Measurements from ENCODE around the gene HDAC7.
"Not testable (repeated sequence)": the region's sequence is repeated elsewhere in the genome, so short reads cannot be mapped to it uniquely, and the experiment has no call there.

HDAC7 gene

GRCh38 chr12:47828008-47828975 is 8.6 kb upstream of the HDAC7 start:
- DNase-seq = no peak

DNA sequence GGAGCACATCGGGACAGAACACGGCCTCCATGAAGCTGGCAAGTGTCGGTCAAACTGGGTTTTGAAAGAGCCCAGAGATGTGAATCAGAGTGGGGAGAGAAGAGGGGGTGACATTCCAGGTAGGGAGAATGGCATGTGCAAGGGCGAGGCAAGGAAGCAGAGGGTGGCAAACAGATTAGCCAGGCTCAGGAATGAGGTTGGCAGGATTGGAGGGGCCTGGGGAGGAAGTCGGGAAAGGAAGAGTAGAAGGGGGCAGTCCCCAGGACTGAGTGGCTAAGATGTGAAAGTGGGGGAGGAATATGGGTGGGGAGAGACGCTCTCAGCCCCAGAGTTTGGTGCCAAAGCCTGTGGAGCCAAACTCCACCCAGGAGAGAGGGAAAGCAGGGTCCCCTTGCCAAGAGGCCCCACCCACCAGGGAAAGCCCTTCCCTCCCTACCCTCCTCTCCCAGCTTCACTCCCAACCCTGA is 5.5 kb upstream of the HDAC7 start:
- DNase-seq = no peak

GRCh38 chr12:47824635-47825034 is 4.9 kb upstream of the HDAC7 start:
- DNase-seq = no peak

DNA sequence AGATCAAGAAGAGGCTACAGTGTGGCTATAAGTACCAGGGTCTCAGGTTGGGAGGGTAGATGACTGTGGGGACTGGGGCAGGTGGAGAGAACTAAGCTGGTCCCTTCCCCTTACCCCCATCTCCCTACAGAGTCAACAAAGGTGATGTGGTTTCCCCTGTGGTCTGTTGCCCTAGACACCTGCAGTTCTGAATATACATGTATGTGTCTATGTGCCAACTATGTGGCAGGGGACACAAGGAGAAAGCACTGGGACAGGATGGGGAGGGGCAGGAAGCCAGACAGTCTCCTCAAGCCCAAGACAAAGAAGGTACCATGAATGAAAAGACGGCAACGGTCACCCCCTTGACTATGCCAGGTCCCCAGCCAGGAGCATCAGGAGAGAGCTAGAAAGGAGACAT is 4.5 kb upstream of the HDAC7 start:
- DNase-seq = no peak

- no peak for DNase-seq
Measured at GRCh38 chr12:47823422-47824086, 3.9 kb upstream of the HDAC7 start.

DNA sequence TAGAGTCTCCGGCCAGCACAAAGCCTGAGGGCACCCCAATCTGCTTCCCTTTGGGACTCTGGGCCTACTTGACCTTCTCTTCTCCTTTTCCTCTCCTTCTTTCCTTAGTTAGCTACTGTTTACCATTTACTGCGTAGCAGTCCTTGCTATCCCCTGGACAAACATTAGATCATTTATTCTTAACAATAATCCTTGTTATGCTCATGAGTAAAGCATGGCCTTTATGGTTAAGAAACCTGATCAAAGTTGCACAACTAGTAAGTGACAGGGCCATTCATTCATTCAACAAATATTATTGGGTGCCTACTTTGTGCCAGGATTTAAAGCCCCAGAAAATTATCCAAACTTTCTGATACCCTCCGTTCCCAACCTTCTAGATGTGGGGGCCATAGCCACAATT is 3.2 kb upstream of the HDAC7 start:
- DNase-seq = no peak

DNA sequence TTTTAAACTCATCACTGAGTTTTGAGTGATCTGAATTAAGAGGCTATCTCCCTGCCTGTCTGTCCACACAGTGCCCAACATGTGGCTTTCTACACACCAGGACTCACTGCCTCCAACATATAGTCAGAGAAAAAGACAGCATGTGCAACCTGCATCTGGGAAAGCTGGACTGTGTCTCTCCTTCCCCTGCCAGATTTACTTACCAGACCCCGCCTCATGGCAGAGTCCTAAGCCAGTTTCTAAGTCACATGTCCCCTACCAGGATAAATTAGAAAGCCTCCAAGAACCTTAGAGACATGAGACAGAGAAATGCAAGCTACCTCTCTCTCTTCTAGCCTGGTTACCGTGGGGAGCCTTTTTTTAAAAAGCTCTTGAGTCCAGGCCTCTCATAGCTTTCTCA is 2.7 kb upstream of the HDAC7 start:
- DNase-seq = no peak

DNA sequence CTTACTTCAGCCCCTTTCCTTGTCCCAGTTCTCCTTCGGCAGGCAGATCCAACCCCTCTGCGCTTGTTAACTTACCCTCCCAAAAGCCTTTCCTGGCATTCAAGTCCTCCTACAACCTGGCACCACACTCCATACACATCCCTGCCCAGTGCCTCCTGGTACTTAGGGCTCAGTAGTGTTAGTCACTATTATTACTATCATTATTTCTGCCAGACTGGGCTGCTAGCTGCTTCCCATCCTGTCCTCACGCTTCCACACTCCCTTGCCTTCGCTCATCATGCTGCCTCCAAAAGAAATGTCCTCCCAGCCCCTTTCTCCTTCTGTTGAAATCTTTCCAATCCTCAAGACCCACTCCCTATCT is 1.6 kb upstream of the HDAC7 start:
- no peak for DNase-seq

GRCh38 chr12:47820631-47821345 is 1.1 kb upstream of the HDAC7 start:
- DNase-seq = no peak

DNA sequence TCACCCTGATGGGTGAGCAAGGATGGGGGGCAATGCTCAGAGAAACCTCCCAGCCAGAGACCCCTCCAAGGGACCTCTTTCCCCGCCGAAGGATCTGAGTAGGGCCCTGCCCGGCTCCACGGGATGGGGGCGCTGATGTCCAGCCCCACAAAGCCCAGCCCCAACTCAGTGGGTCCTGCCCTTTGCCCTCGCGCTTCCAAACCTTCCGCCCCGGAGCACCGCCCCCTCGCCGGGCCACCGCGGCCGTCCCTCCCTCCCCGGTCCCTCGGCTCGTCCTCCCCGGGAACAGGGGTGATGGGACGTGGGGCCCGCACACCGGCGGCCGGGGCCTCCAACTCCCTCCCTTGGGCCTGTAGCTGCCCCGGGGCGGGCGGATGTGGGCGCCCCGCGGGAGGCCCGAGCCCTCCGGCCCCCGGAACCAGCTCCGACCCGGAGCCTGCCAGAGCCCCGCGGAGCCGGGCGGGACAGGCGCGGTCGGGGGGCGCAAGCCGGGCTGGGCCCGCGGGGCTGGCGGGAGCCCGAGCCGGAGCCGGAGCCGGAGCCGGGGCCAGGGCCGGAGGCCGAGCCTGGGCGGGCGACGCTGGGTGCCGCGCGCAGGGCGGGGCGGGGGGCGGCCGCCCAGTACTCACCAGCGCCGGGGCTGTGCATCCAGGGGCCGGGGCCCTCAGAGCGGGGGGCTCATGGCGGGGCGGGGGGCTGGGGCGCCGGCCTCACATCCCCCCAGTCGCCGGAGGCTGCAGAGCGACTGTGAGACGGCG is 386 bp downstream of the HDAC7 start:
- peak in 1 of 4 experiments; percentile 43 for DNase-seq

DNA sequence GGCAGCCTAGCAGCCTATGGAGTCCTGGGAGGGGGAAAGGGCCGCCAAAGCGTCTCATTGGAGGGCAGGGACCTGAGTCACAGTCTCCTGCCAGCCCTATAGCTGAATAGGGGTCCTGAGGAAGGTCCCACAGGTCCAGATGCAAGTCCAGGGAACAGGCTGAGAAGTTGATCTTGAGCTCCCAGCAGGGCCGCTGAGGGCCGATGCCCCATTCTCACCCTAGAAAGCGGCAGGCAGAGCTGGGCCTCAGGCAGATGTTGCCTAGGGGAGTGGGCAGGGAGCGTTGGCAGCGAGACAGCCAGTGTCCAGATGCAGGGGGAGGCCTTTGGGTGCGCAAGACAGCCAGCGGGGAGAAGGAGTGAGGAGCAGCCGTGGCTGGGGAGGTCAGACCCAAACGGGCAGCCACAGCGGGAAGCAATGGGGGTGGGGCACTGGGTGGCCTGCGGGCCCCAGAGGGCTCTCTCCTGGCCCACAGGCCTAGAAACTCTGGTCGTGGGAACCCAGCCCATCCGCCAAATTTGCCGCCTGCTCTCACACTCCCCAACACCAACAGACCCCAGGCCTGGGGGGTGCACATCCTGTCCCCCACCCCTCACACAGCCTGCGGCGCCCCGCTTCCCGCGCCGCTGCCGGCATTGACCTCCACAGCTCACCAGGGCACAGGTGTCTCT is 1.1 kb downstream of the HDAC7 start:
- DNase-seq = peak in 1 of 4 experiments; percentile 43

DNA sequence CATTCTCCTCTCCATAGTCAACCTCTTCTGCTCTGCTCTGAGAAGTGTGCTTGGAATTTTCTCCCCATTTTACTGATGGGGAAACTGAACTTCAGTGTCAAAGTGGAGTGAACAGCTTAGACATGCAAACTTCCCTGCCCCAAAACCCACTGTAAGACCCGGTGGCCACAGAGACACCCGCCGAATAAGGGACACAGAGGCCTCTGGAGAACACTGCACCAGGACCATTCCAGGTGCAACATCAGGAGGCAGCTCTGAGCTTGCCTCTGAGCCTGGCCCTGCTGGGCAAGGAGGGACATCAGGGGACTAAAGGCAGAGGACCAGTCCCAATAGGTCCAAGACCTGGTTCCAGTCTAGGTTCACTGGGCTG is 1.7 kb downstream of the HDAC7 start:
- no peak for DNase-seq

- no peak for DNase-seq
Measured at GRCh38 chr12:47817272-47818006, 2.3 kb downstream of the HDAC7 start.

DNA sequence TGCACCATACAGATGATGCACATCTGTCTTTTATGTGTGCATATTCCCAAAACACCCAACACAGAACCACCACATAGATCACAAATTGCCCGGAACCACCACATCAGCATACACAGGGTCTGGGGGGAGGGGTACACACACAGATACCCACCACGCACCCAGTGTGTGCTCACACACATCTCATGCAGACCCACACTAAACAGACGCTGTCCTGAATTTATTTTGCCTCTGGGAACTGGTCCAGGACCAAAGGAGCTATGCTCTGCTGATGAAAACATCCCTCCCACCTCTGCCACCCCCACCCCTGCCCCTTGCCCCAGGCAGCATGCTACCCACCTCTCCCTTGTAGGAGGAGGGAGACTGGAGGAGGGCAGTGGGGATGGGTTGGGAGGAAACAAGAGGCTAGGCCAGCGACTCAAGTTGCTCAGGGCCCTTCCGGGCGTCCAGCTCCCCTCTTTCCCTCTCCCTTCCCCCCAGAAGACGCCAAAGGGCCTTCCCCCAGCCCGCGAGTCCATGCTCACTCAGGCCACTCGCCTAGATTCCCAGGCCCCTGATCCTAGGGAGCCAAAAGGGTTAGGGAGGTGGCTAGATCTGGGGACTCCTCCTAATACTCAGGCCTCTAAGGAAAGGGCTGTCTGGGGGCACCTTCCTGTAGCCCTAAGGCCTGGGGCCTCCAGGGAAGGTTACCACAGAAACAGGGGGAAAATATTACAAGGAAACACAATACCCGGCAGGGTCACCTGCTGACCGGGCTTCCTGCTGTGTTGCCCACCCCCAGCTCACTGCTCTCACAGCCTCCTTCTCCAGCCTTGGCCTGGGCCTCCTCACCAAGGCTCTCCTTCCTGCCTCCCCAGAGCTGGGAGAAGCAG is 3.1 kb downstream of the HDAC7 start:
- DNase-seq = no peak

DNA sequence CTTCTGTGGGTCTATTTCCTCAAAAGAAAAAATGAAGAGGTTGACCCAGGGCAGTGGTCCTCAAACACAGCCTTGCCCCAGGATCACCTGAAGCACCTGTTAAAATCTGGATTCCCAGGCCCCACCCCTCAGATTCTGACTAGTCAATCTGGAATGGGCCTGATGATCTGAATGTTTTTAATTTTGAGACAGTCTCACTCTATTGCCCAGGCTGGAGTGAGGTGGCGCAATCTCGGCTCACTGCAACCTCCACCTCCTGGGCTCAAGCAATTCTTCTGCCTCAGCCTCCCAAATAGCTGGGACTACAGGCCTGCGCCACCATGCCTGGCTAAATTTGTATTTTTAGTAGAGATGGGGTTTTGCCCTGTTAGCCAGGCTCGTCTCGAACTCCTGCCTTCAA is 4.3 kb downstream of the HDAC7 start:
- not testable (repeated sequence) for DNase-seq

DNA sequence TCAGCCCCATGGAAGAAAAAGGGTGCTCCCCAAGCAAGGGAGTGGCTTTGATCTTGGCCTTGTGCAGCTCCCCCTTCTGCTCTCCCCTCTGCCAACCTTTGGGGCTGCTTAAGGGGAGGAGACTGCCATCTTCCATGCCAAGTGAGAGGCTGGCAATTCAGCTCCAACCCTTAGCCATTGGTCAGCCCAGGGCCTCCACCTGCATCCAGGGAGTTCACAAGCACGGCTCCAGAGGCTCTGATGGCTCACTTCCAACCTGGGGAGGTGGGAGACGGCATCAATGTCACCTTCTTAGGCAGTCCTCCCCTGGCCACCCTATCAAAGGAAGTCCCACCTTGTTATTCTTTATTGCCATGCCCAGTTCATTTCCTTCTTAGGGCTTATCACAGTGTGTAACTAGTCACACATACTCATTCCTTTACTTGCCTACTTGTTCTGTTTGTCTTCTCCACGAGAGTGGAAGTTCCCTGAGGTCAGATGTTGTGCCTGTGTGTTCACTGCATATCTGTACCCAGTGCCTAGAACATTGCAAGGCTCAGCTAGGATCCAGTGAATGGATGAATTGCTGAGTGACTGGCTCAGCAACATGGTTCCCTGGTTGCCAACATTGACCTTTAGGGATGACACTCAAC is 5.0 kb downstream of the HDAC7 start:
- no peak for DNase-seq

GRCh38 chr12:47813511-47814196 is 6.0 kb downstream of the HDAC7 start:
- no peak for DNase-seq

DNA sequence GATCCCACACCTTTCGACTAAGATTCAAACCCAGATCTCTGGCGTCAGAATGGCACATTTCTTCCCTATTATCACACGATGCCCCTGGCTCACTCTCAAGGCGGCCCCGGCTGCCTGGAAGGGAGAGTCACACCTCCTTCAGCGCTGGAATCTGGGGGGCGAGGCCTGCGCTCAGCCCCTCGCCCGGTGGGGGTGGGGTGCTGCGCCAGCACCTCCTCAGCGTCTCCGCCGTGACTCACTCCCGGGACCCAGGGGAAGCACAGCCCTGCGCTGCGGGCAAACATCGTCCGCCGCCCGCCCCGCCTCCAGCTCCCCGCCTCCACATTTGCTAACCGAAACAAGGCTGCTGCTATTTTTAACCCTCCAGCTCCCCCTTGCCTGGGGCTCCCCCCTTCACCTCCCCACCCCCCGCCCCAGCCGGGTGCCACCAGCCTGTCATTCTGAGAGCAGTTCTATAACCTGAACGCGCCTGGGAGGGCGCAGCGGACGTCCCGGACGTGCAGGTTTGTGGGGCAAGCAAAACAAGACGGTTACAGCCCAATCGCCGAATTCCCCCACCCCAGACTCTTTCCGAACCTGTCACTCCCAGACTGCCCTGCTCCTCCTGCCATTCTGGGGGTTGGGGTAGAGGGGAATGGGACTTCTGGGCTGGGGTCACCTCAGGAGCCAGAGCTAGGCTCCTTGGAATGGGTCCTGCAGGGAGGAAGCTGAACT is 6.7 kb downstream of the HDAC7 start:
- DNase-seq = peak; percentile 78 to 93 (median 86)

Data from activated naive CD4-positive, alpha-beta T cell (primary cell).